GF-D8 (cell line): Measurements from ENCODE around the gene ODC1.

Experiments
- DNase-seq: peaks from one replicate; lab custom pipeline; 2025; lab: John Stamatoyannopoulos, UW

ODC1 gene

GRCh38 chr2:10415048-10415447 lies 33.1 kb downstream of the ODC1 start:
- DNase-seq, result no peak

DNA sequence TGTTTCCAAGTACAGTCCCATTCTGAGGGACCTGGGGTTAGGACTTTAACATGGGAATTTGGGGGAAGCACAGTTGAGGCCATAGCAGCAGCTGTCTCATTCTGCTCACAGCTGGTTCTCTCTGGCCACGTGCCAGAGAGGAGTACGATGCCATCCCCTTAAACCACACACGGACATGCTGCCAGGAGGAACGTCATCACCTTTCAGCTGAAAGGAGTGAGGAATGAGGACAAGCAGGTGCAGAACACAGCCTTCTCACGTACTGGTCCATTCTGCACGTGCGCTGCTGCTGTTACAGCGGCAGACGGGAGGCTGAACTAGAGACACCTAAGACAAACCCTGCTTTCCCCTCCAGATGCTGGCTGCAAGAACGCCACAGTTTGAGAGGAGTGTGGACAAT lies 33.5 kb downstream of the ODC1 start:
- no peak for DNase-seq

- no peak for DNase-seq
Observed at GRCh38 chr2:10413991-10414451, 34.1 kb downstream of the ODC1 start.

GRCh38 chr2:10413503-10413902 lies 34.6 kb downstream of the ODC1 start:
- DNase-seq, result no peak

- no peak for DNase-seq
Observed at GRCh38 chr2:10412380-10412779, 35.7 kb downstream of the ODC1 start.

DNA sequence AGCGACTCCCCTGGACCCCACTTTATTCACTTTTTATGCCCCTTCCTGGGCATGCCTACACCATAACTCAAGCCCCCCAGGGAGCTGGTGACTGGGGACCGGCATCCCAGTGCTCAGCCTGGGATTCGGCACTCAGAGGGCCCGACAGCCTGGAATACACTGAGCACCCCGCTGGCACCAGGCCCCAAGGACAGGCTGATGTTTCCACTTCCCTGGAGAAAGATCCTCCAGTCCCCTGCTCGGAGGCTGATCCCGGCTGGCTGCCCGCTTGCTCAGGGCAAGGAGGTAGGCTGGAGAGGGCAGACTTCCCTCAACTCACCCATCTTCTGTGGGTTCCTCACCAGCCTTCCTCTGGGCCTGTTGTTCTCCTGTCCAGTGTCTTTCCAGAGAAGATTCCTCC lies 36.6 kb downstream of the ODC1 start:
- no peak for DNase-seq

GRCh38 chr2:10410823-10411437 lies 37.2 kb downstream of the ODC1 start:
- DNase-seq, result no peak

DNA sequence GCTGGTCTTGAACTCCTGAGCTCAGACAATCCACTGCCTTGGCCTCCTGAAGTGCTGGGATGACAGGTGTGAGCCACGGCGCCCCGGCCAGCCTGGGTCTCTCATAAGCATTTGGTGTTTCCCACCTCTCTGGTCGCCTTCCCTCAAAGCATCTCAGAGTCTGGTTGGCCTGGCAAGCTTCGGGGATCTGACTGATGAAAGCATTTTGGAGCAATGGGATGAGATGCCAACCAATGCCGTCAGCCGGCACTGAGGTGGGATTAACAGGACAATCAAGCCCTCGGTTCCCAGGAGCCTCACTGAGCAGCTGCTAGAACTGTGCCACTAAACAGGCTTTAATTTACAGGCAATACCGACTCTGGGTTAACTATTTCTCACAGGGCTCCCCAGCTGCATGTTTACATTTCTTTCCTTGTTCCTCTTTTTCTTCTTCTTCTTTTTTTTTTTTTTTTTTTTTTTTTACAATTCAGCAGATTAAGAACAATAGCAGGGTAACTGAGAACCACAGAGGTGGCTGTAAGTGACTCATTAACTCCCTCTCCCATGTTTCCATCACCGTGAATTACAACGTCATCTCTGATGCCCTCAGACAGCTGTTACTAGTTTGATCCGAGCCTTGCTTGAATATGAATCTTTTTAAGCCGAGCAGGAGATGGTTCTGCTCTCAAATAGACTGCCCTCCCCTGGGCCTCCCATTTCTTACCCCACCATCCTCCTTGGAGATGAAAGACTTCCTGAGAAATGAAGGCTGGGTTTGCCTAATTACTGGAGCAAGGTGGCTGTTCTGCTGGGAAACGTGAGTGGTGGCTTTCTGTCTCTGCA lies 37.9 kb downstream of the ODC1 start:
- DNase-seq, result peak; percentile 88

DNA sequence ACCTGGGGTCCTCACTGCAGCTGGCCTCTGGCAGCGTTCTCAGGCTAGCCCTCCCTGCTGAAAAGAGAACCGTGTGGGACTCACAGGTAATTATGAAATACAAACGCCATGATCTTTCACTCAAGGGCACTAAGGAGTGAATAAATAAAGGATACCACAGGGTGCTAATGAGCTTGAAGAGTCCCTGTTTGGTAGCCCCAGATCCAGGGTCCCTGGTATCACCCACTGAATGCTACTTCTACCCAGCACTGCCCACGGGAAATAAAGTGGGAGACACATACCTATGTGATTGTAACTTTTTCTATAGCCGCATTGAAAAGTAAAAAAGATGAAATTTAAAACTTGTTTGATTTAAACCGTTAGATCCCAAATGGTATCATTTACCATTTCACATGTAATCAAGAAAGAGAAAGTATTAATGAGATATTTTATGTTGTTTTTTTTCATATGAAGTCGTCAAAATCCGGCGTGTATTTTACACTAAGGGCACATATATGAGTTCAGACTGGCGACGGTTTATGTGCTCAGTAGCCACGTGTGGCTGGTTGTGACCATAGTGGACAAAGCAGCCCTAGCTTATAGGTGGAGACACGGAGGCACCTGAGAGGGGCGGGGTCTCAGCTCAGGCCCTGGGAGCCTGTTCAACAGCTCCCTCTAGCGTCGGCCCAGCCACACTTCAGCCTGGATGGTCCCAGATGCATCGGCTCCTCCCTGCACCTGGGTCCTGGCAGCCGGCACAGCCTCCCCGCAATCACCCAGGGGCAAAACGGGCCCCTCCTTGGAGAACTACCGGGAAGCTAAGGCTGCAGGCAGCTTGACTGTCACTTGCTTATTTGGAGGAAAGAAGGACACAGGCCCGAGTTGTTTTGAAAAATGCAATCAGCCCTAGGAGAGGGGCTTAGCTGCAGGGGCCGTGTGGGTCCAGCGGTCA lies 39.2 kb downstream of the ODC1 start:
- DNase-seq, result peak; percentile 52

DNA sequence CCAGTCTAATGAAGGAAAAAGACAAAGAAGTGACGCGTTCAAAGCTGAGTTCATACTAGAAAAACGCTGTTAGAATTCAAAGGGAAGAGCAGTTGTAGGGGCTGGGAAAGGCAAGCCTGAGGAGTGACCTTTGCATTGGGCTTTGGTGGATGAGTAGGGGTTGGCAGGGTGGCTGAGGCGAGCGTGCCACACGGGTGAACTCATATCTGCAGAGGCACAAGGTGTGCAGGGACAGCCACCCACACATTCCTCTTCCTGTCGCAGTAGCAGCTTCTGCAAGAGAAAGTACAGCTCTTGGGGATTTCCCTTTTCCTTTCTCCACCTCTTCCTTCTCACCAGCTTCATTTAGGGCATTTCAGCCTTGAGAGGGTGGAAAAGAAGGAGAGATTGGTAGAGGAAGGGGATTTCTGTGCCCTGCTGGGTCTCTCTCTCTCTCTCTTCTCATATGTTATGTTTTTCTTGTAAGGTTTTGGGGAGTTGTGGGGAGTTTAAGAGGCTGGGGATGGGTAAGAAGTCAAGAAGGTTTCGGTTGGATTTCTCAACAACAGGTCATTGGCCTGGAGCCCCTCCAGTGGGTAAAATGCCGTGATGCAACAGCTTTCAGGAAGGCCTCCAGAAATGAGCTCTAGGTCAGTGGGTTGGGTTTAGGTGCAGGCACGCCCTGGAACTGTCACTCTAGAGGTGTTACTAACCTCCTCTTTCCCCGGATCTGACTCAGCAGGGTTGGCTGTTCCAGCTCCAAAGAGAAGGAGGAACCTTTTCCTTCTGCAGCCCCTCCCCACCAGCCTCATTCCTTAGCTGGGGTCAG lies 40.1 kb downstream of the ODC1 start:
- DNase-seq, result peak; percentile 95

DNA sequence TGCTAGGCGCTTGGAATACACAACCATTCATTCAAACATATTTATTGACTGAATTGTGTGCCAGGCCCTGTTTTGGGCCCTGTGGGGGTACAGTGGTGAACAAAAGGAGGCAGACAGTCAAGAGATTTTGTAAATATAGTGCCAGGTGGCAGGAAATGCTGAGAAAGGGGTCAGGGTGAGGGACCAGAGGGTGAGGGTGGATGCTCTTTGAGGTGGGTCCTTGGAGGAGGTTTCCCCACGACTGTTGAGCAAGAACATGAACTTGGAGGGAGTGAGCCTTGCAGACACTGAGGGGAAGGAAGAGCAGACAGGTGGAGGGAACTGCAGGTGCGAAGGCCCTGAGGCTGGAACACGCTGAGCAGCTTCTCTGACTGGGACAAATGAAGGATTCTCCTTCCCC lies 40.7 kb downstream of the ODC1 start:
- DNase-seq, result peak; percentile 64

GRCh38 chr2:10406491-10407188 lies 41.5 kb downstream of the ODC1 start:
- no peak for DNase-seq

DNA sequence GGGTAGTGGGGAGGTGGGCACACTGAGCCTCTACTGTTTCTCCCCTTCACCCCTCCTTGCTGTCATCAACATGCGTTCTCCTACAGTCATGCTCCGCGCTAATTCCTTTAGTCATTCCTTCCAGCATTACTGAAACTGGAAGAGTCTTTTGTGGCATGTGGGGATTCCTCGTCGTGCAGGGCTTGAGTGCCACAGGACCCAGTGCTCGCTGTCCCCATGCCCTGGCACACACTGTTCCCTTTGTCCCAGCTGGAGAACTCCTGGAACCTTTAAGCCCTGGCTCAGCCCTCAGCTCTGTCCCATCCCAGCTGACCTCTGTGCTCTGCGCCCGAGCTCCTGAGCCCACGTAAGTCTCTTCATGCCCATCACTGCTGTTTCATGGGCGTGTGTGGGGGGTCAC lies 42.1 kb downstream of the ODC1 start:
- DNase-seq, result no peak

GRCh38 chr2:10405448-10405847 lies 42.7 kb downstream of the ODC1 start:
- DNase-seq, result no peak

- DNase-seq, result no peak
Observed at GRCh38 chr2:10404324-10405143, 43.6 kb downstream of the ODC1 start.

GRCh38 chr2:10402653-10403215 lies 45.4 kb downstream of the ODC1 start:
- no peak for DNase-seq

GRCh38 chr2:10402062-10402585 lies 46.0 kb downstream of the ODC1 start:
- no peak for DNase-seq

- DNase-seq, result no peak
Observed at GRCh38 chr2:10400978-10401951, 46.9 kb downstream of the ODC1 start.
